Esophagus squamous epithelium (tissue), 4 donors: Measurements from ENCODE around the gene XPNPEP1.

Source experiments
- POLR2A ChIP-seq, 4 donors: fragments of 450-650 bp; IDR thresholded peaks; one replicate each; pipeline ENCODE4 v1.6.1; 2017; ENCODE audit warnings: antibody characterized with exemption in 4 of 4, mild to moderate bottlenecking in 4 of 4, moderate library complexity in 3 of 4
- TF ChIP-seq, protein P1 (sequence below), 6 experiments: fragments of 450-650 bp in 4 of 6; fragments of 200-600 bp in 2 of 6; sonication (generic) in 2 of 6; IDR thresholded peaks; one replicate each; pipeline ENCODE4 v1.5.1; 2016 to 2019; ENCODE audit warnings: antibody characterized with exemption in 6 of 6, mild to moderate bottlenecking in 4 of 6, moderate library complexity in 4 of 6

DNA sequence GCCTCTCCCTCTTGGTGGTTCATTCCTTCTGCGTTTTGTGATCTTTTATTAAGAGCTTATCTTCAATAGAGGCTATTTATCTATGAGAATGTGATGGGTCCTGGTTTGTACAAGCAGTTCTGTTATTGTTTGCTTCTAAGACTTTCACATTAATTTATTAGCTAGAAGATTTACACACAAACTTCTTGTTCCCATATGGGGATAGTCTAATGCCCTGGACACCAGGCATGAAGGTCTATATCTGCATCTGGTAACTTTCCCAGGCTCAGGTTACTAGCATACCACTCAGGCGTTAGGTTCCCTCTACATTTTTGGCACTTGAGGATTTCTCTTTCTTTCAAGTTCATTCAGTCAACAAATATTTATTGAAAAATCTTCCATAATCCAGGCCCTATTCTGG lies 7.7 kb downstream of the XPNPEP1 start:
- TF ChIP-seq, protein P1, sequence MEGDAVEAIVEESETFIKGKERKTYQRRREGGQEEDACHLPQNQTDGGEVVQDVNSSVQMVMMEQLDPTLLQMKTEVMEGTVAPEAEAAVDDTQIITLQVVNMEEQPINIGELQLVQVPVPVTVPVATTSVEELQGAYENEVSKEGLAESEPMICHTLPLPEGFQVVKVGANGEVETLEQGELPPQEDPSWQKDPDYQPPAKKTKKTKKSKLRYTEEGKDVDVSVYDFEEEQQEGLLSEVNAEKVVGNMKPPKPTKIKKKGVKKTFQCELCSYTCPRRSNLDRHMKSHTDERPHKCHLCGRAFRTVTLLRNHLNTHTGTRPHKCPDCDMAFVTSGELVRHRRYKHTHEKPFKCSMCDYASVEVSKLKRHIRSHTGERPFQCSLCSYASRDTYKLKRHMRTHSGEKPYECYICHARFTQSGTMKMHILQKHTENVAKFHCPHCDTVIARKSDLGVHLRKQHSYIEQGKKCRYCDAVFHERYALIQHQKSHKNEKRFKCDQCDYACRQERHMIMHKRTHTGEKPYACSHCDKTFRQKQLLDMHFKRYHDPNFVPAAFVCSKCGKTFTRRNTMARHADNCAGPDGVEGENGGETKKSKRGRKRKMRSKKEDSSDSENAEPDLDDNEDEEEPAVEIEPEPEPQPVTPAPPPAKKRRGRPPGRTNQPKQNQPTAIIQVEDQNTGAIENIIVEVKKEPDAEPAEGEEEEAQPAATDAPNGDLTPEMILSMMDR (IDR thresholded peaks at IDR 0.05): no peak
- TF ChIP-seq POLR2A (IDR thresholded peaks at IDR 0.05): no peak
